Measurements from ENCODE around the gene SMC5.
"Not testable (repeated sequence)": the region's sequence is repeated elsewhere in the genome, so short reads cannot be mapped to it uniquely, and the experiment has no call there.

The SMC5 gene

GRCh38 chr9:70298245-70298771 is 39.5 kb downstream of the SMC5 start:
- Histone ChIP-seq H3K4me1 (ENCODE audit: control insufficient read depth, insufficient read depth, low read length) (no peaks in the 10 kb centered on the region), H3K4me3 (ENCODE audit: low read length in 2 of 2) (no peak overlapping the region), H3K9ac (ENCODE audit: low read length in 2 of 2) (no peak overlapping the region), H3K27me3 (ENCODE audit: control insufficient read depth in 1 of 2, insufficient read depth in 2 of 2, low read length in 2 of 2) (no peaks in the 10 kb centered on the region), H3K27ac (ENCODE audit: low read length) (no peak overlapping the region), H3K36me3 (ENCODE audit: control insufficient read depth in 2 of 2, insufficient read depth in 2 of 2, low read length in 2 of 2) (peaks cover 5 to 17% of the 10 kb centered on the region in 2 donors), H3K9me3 (ENCODE audit: control insufficient read depth in 2 of 2, low read length in 2 of 2) (no peaks in the 10 kb centered on the region)

GRCh38 chr9:70303268-70303667 is 44.5 kb downstream of the SMC5 start:
- Histone ChIP-seq H3K4me1 (ENCODE audit: control insufficient read depth, insufficient read depth, low read length) (no peaks in the 10 kb centered on the region), H3K9ac (ENCODE audit: low read length in 2 of 2) (no peak overlapping the region), H3K27ac (ENCODE audit: low read length) (no peak overlapping the region), H3K36me3 (ENCODE audit: control insufficient read depth in 2 of 2, insufficient read depth in 2 of 2, low read length in 2 of 2) (peaks cover 9 to 15% of the 10 kb centered on the region in 2 donors), H3K4me3 (ENCODE audit: low read length in 2 of 2) (no peak overlapping the region), H3K9me3 (ENCODE audit: control insufficient read depth in 2 of 2, low read length in 2 of 2) (no peaks in the 10 kb centered on the region), H3K27me3 (ENCODE audit: control insufficient read depth in 1 of 2, insufficient read depth in 2 of 2, low read length in 2 of 2) (no peaks in the 10 kb centered on the region)

- Histone ChIP-seq H3K36me3 (ENCODE audit: control insufficient read depth in 2 of 2, insufficient read depth in 2 of 2, low read length in 2 of 2) (peaks cover 11 to 19% of the 10 kb centered on the region in 2 donors), H3K27ac (ENCODE audit: low read length) (no peak overlapping the region), H3K4me3 (ENCODE audit: low read length in 2 of 2) (no peak overlapping the region), H3K27me3 (ENCODE audit: control insufficient read depth in 1 of 2, insufficient read depth in 2 of 2, low read length in 2 of 2) (no peaks in the 10 kb centered on the region), H3K9me3 (ENCODE audit: control insufficient read depth in 2 of 2, low read length in 2 of 2) (no peaks in the 10 kb centered on the region), H3K4me1 (ENCODE audit: control insufficient read depth, insufficient read depth, low read length) (no peaks in the 10 kb centered on the region), H3K9ac (ENCODE audit: low read length in 2 of 2) (no peak overlapping the region)
Observed at GRCh38 chr9:70304810-70305209, 46.0 kb downstream of the SMC5 start.

GRCh38 chr9:70315389-70315788 is 56.6 kb downstream of the SMC5 start:
- no peak overlapping the region for H3K27ac ChIP-seq (ENCODE audit: low read length)
- H3K9me3 ChIP-seq (ENCODE audit: control insufficient read depth in 2 of 2, low read length in 2 of 2): no peaks in the 10 kb centered on the region

GRCh38 chr9:70318002-70318401 is 59.2 kb downstream of the SMC5 start:
- H3K9me3 ChIP-seq (ENCODE audit: control insufficient read depth in 2 of 2, low read length in 2 of 2): no peaks in the 10 kb centered on the region
- H3K9ac ChIP-seq (ENCODE audit: low read length in 2 of 2): no peak overlapping the region
- no peaks in the 10 kb centered on the region for H3K4me1 ChIP-seq (ENCODE audit: control insufficient read depth, insufficient read depth, low read length)
- no peaks in the 10 kb centered on the region for H3K27me3 ChIP-seq (ENCODE audit: control insufficient read depth in 1 of 2, insufficient read depth in 2 of 2, low read length in 2 of 2)
- no peak overlapping the region for H3K4me3 ChIP-seq (ENCODE audit: low read length in 2 of 2)
- peaks cover 7 to 14% of the 10 kb centered on the region in 2 donors for H3K36me3 ChIP-seq (ENCODE audit: control insufficient read depth in 2 of 2, insufficient read depth in 2 of 2, low read length in 2 of 2)
- H3K27ac ChIP-seq (ENCODE audit: low read length): no peak overlapping the region

More at GRCh38 chr9:70315389-70315788, 56.6 kb downstream of the SMC5 start:
- no peaks in the 10 kb centered on the region for H3K4me1 ChIP-seq (ENCODE audit: control insufficient read depth, insufficient read depth, low read length)
- H3K27me3 ChIP-seq (ENCODE audit: control insufficient read depth in 1 of 2, insufficient read depth in 2 of 2, low read length in 2 of 2): no peaks in the 10 kb centered on the region
- H3K4me3 ChIP-seq (ENCODE audit: low read length in 2 of 2): no peak overlapping the region
- peaks cover 7 to 15% of the 10 kb centered on the region in 2 donors for H3K36me3 ChIP-seq (ENCODE audit: control insufficient read depth in 2 of 2, insufficient read depth in 2 of 2, low read length in 2 of 2)
- no peak overlapping the region for H3K9ac ChIP-seq (ENCODE audit: low read length in 2 of 2)

- no peaks in the 10 kb centered on the region for H3K27me3 ChIP-seq (ENCODE audit: control insufficient read depth in 1 of 2, insufficient read depth in 2 of 2, low read length in 2 of 2)
- peaks cover 10 to 21% of the 10 kb centered on the region in 2 donors for H3K36me3 ChIP-seq (ENCODE audit: control insufficient read depth in 2 of 2, insufficient read depth in 2 of 2, low read length in 2 of 2)
- no peak overlapping the region for H3K4me3 ChIP-seq (ENCODE audit: low read length in 2 of 2)
- no peak overlapping the region for H3K27ac ChIP-seq (ENCODE audit: low read length)
- no peak overlapping the region for H3K9ac ChIP-seq (ENCODE audit: low read length in 2 of 2)
- no peaks in the 10 kb centered on the region for H3K9me3 ChIP-seq (ENCODE audit: control insufficient read depth in 2 of 2, low read length in 2 of 2)
- H3K4me1 ChIP-seq (ENCODE audit: control insufficient read depth, insufficient read depth, low read length): no peaks in the 10 kb centered on the region
Observed at GRCh38 chr9:70322096-70322495, 63.3 kb downstream of the SMC5 start.

- Histone ChIP-seq H3K36me3 (ENCODE audit: control insufficient read depth in 2 of 2, insufficient read depth in 2 of 2, low read length in 2 of 2) (peaks cover 6 to 29% of the 10 kb centered on the region in 2 donors), H3K9ac (ENCODE audit: low read length in 2 of 2) (no peak overlapping the region), H3K4me1 (ENCODE audit: control insufficient read depth, insufficient read depth, low read length) (no peaks in the 10 kb centered on the region), H3K27me3 (ENCODE audit: control insufficient read depth in 1 of 2, insufficient read depth in 2 of 2, low read length in 2 of 2) (no peaks in the 10 kb centered on the region), H3K9me3 (ENCODE audit: control insufficient read depth in 2 of 2, low read length in 2 of 2) (no peaks in the 10 kb centered on the region), H3K27ac (ENCODE audit: low read length) (no peak overlapping the region), H3K4me3 (ENCODE audit: low read length in 2 of 2) (no peak overlapping the region)
Observed at GRCh38 chr9:70324963-70325362, 66.2 kb downstream of the SMC5 start.

GRCh38 chr9:70328625-70329024 is 69.8 kb downstream of the SMC5 start:
- not testable (repeated sequence) for H3K4me3 ChIP-seq (ENCODE audit: low read length in 2 of 2); H3K9ac ChIP-seq (ENCODE audit: low read length in 2 of 2); H3K4me1 ChIP-seq (ENCODE audit: control insufficient read depth, insufficient read depth, low read length); H3K27me3 ChIP-seq (ENCODE audit: control insufficient read depth in 1 of 2, insufficient read depth in 2 of 2, low read length in 2 of 2); H3K27ac ChIP-seq (ENCODE audit: low read length); H3K9me3 ChIP-seq (ENCODE audit: control insufficient read depth in 2 of 2, low read length in 2 of 2)
- H3K36me3 ChIP-seq (ENCODE audit: control insufficient read depth in 2 of 2, insufficient read depth in 2 of 2, low read length in 2 of 2): peaks cover 8 to 18% of the 10 kb centered on the region in 2 donors

- H3K27me3 ChIP-seq (ENCODE audit: control insufficient read depth in 1 of 2, insufficient read depth in 2 of 2, low read length in 2 of 2): no peaks in the 10 kb centered on the region
- H3K36me3 ChIP-seq (ENCODE audit: control insufficient read depth in 2 of 2, insufficient read depth in 2 of 2, low read length in 2 of 2): peaks cover 0 to 2% of the 10 kb centered on the region in 2 donors
- no peak overlapping the region for H3K4me3 ChIP-seq (ENCODE audit: low read length in 2 of 2)
- H3K27ac ChIP-seq (ENCODE audit: low read length): no peak overlapping the region
- no peaks in the 10 kb centered on the region for H3K4me1 ChIP-seq (ENCODE audit: control insufficient read depth, insufficient read depth, low read length)
- H3K9me3 ChIP-seq (ENCODE audit: control insufficient read depth in 2 of 2, low read length in 2 of 2): no peaks in the 10 kb centered on the region
- H3K9ac ChIP-seq (ENCODE audit: low read length in 2 of 2): no peak overlapping the region
Observed at GRCh38 chr9:70340572-70340971, 81.8 kb downstream of the SMC5 start.

- H3K9ac ChIP-seq (ENCODE audit: low read length in 2 of 2): no peak overlapping the region
- H3K9me3 ChIP-seq (ENCODE audit: control insufficient read depth in 2 of 2, low read length in 2 of 2): no peaks in the 10 kb centered on the region
- H3K4me3 ChIP-seq (ENCODE audit: low read length in 2 of 2): no peak overlapping the region
- H3K27me3 ChIP-seq (ENCODE audit: control insufficient read depth in 1 of 2, insufficient read depth in 2 of 2, low read length in 2 of 2): no peaks in the 10 kb centered on the region
- H3K27ac ChIP-seq (ENCODE audit: low read length): no peak overlapping the region
- H3K36me3 ChIP-seq (ENCODE audit: control insufficient read depth in 2 of 2, insufficient read depth in 2 of 2, low read length in 2 of 2): peaks cover 8 to 13% of the 10 kb centered on the region in 2 donors
- no peaks in the 10 kb centered on the region for H3K4me1 ChIP-seq (ENCODE audit: control insufficient read depth, insufficient read depth, low read length)
Observed at GRCh38 chr9:70347046-70347445, 88.3 kb downstream of the SMC5 start.

GRCh38 chr9:70352356-70352755 is 93.6 kb downstream of the SMC5 start:
- Histone ChIP-seq H3K36me3 (ENCODE audit: control insufficient read depth in 2 of 2, insufficient read depth in 2 of 2, low read length in 2 of 2) (peaks cover 4 to 7% of the 10 kb centered on the region in 2 donors), H3K27ac (ENCODE audit: low read length) (no peak overlapping the region), H3K4me3 (ENCODE audit: low read length in 2 of 2) (no peak overlapping the region), H3K9ac (ENCODE audit: low read length in 2 of 2) (no peak overlapping the region), H3K4me1 (ENCODE audit: control insufficient read depth, insufficient read depth, low read length) (no peaks in the 10 kb centered on the region), H3K9me3 (ENCODE audit: control insufficient read depth in 2 of 2, low read length in 2 of 2) (no peaks in the 10 kb centered on the region), H3K27me3 (ENCODE audit: control insufficient read depth in 1 of 2, insufficient read depth in 2 of 2, low read length in 2 of 2) (no peaks in the 10 kb centered on the region)

All from stomach smooth muscle (tissue), 2 donors.